Lower leg skin (tissue), 3 donors: ENCODE results near the gene USP48.

ENCODE experiments used
- POLR2A ChIP-seq, 2 donors: fragments of 450-650 bp; IDR thresholded peaks; one replicate each; pipeline ENCODE4 v1.6.1; 2016 to 2017; ENCODE audit warnings: antibody characterized with exemption in 2 of 2, mild to moderate bottlenecking in 1 of 2, moderate library complexity in 1 of 2
- TF ChIP-seq, protein P1 (sequence below), 3 donors: fragments of 450-650 bp; IDR thresholded peaks; one replicate each; pipeline ENCODE4 v1.5.1; 2016; ENCODE audit warnings: antibody characterized with exemption in 3 of 3, mild to moderate bottlenecking in 3 of 3, moderate library complexity in 2 of 3

DNA sequence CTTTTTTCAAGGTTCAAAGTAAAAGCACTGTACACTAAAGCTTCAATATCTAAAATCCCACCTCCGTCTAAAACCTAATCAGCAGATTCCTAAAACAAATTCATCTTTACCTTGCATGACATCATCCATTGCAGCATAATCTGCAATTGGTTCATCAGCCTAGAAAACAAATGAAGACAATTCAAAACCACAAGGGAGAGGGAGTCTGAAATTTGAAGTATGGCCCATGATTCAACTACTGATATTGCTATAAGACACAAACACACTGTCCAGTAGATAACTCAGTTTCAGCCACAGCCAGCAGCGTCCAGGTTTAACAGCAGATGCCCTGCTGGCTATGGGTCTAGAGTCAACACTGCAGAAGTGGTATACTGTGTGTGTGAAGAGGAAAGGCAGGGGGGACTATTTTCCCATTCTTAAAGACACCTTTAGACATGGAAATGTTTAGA, 95.8 kb downstream of the USP48 start:
- TF ChIP-seq, protein P1, sequence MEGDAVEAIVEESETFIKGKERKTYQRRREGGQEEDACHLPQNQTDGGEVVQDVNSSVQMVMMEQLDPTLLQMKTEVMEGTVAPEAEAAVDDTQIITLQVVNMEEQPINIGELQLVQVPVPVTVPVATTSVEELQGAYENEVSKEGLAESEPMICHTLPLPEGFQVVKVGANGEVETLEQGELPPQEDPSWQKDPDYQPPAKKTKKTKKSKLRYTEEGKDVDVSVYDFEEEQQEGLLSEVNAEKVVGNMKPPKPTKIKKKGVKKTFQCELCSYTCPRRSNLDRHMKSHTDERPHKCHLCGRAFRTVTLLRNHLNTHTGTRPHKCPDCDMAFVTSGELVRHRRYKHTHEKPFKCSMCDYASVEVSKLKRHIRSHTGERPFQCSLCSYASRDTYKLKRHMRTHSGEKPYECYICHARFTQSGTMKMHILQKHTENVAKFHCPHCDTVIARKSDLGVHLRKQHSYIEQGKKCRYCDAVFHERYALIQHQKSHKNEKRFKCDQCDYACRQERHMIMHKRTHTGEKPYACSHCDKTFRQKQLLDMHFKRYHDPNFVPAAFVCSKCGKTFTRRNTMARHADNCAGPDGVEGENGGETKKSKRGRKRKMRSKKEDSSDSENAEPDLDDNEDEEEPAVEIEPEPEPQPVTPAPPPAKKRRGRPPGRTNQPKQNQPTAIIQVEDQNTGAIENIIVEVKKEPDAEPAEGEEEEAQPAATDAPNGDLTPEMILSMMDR (IDR thresholded peaks at IDR 0.05): no peak
- TF ChIP-seq POLR2A (IDR thresholded peaks at IDR 0.05): no peak
